LHCN-M2 (cell line): ENCODE measurements around the gene ZNF518A. TPM values are rescaled to one million over a fixed set of nuclear protein-coding genes. Genes with fewer than 3 reads are reported as not detected.

Experiments
- DNase-seq: peaks from one replicate; pipeline ENCODE4 v3.0.0-alpha.2; 2012; ENCODE audit warnings: low read depth
- polyA plus RNA-seq: library from polyadenylated mRNA; unstranded; fragments of >200 nt; gene quantifications from one replicate; pipeline ENCODE4 v1.2.1, GENCODE V29; 2012; ENCODE audit warnings: missing spikeins
- total RNA-seq: library from RNA; depleted of rRNA; stranded (reverse); fragments of >200 nt; gene quantifications from 2 replicates; pipeline ENCODE4 v1.2.3, GENCODE V29; 2014; rRNA removed

The ZNF518A gene
- 9.6 and 10.0 TPM in 2 replicates for total RNA-seq
- polyA plus RNA-seq, result 1.3 TPM

- DNase-seq, result peak; percentile 95
These were observed at the start of gene ZNF518A for GRCh38 chr10:96129387-96130325. Gene ZNF518A, plus strand, starts transcription at chr10:96130297. Its CDS starts 26,026 bp downstream, at chr10:96156323.

DNA sequence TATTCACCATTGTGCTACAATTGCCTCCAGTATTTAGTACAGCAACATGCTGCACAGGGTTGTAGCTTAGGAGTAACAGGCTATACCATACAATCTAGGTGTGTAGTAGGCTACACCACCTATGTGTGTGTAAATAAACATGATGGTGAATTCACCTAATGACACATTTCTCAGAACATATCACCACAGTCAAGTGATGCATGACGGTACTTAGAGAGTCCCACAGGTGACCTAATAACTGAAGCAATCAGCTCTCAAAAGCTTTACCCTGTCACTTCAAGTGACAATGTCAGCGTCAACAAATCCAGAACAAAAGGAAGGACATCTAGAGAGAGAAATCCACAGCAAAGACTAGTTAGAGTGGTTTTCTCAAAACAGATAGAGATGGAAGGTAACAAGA lies 47.9 kb upstream of the ZNF518A start:
- no peak for DNase-seq

- no peak for DNase-seq
These were observed 47.3 kb upstream of the ZNF518A start for GRCh38 chr10:96082748-96083147.

GRCh38 chr10:96089116-96089515 lies 41.0 kb upstream of the ZNF518A start:
- no peak for DNase-seq

DNA sequence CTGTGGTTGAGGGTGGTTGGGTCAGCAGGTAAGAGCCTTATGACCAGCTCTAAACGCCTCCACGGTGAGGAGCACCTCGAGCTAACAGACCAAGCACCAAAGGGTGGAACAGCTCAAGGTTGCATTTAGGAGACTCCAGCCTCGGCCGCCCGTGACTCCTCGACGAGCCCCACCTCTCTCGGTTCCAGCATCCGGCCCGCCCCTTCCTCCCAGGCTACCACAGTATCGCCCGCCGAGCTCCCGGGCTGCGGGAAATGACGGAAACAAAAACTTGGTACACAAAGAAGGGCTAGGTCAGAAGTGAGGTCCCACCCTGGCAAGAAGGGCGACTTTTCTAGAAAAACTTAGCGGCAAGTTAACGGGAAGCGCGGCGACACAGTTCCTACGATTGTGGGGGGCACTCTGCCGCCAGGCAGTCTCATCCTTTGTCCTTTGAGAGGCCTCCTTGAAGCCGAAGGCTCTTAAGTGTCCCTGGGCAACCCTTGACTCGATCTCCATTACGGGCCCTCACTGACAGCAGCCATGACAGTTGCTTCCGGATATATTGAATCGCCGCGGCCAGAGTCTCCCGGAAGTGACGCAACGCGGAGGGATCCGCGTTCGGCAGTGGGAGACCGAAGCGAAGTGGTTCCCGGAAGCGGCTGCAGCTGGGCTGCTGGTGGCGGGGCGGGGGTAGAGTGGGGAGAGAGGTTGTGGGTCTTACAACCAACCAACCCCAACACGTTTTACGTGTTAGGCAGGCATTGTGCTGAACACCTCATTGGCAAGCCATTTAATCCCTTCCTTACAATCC lies 40.2 kb upstream of the ZNF518A start:
- DNase-seq, result peak; percentile 86

DNA sequence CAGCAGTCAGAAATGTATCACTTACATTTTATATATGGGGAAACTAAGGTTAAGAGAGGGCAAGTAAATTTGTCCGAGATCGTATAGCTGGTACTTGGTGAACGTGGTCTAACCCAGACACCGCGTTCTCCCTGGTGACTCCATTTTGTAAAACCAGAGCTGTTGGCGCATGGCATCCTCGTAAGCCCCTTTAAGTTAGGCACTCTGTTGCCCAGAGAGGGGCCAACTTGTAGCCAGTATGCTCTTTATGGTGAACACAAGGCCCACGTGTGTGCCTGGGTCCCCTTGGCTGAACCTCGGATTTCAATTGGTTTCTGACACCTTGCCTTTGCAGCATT lies 39.7 kb upstream of the ZNF518A start:
- no peak for DNase-seq

DNA sequence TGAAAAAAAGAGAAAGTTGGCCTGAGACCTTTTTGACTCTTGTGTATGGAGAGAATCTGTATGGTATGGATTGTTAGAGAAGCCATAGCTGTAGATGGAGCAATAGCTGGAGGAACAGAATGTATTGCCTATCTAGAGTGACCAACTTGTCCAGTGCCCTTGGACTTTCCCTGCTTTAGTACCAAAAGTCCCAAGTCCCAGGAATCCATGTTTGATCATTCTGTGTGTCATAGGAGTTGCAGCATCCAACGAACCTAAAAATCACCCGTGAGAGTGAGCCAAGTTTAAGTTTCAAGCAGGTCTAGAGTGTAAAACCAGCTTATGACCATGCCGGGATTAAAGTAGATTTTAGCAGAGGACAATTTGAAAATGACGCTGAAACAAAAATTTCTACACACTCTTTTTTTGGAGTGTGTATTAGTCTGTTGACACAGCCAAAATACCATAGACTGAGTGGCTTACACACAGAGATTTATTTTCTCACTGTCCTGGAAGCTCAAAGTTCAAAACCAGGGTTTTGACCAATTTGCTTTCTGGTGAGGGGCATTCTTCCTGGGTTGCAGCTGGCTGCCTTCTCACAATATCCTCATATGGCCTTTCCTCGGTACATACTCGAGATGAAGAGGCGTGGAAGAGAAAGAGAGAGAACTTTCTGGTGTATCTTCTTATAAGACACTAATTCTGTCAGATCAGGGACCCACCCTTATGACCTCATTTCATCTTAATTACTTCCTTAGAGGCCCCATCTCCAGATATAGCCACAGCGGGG lies 36.9 kb upstream of the ZNF518A start:
- no peak for DNase-seq

- DNase-seq, result no peak
These were observed 36.1 kb upstream of the ZNF518A start for GRCh38 chr10:96093948-96094347.

- no peak for DNase-seq
These were observed 33.1 kb upstream of the ZNF518A start for GRCh38 chr10:96096958-96097357.

DNA sequence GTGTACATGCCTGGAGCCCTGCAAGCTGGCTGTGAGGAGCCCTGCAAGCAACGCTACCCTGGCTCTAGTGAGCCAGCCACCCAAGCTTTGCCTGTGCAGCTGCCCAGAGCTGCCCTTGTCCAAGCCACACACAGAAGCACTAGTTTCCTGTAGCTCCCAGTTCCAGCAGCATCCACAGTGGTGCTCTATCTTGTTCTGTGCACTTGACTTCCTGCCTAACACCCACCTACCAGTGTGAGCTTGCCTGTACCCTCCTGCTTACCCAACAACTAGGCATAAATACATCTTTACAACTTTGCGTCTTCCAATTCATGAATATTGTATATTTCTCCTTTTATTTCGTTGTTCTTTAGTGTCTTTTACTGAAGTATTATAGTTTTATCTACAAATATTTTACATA lies 32.2 kb upstream of the ZNF518A start:
- DNase-seq, result no peak

DNA sequence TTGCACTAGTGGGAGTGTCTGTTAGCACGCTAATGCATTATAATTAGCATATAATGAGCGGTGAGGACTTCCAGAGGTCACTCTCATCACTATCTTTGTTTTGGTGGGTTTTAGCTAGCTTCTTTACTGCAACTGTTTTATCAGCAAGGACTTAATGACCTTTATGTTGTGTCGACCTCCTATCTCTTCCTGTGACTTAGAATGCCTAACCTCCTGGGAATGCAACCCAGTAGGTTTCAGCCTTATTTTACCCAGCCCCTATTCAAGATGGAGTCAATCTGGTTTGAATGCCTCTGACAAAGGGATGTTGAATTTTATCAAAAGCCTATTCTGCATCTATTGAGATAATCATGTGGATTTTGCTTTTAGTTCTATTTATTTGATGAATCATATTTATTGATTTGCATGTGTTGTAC lies 22.5 kb upstream of the ZNF518A start:
- DNase-seq, result no peak

DNA sequence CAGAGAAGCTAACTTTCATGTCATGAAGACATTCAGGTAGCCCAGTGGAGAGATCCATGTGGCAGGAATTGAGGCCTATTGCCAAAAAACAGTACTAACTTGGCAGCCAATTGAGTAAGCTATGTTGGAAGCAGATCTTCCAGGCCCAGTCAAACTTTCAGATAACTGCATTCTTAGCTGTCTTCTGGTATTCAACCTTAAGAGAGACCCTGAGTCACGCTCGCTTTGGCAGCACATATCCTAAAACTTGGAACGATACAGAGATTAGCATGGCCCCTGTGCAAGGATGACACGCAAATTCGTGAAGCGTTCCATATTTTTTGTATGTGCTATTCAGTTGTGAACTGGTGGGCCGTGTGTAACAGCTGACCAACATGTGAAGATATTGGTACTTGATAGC lies 17.6 kb upstream of the ZNF518A start:
- DNase-seq, result no peak

- DNase-seq, result no peak
These were observed 11.3 kb upstream of the ZNF518A start for GRCh38 chr10:96118604-96119450.

GRCh38 chr10:96122824-96123223 lies 7.3 kb upstream of the ZNF518A start:
- no peak for DNase-seq

DNA sequence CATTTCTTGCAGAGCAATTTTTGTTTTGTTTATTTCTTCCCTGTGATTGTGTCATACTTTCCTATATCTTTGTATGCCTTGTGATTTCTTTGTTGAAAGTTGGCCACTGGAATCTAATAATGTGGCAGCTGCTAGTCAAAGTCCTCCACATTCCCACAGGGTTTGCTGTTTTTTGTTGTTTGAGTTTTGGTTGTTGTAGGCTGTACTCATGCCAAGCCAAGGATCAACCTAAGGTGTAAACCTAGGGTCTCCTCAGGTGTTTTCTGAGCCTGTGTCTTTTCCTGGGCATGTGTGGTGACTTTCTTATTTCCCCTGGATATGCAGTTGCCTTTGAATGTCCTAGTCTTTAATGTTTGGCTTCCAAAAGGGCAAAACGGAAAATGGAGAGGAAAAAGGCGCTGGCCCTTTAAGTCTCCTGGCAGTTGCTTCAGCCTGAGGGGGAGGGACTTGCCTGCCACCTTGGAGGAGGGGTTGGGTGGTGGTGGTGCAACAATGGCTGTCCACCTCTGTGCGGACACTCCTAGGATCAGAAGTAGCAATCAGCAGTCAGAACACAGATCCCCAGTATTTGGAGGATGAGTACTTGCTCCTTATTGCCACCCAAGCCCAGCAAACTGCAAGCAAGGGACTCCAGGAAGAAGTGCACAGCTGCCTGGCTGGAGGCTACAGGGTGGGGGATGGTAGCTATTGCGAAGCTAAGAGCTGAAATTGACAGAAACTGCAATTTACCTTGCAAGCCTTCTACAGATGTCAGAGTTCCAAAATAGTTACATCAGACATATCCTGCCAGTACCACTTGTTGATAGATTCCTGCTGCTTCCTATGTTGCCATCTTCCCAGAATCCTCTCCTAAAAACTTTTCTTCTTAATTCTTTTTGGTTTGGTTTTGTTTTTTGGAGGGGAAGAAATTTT lies 5.6 kb upstream of the ZNF518A start:
- peak; percentile 19 for DNase-seq

GRCh38 chr10:96125142-96125515 lies 5.0 kb upstream of the ZNF518A start:
- no peak for DNase-seq

DNA sequence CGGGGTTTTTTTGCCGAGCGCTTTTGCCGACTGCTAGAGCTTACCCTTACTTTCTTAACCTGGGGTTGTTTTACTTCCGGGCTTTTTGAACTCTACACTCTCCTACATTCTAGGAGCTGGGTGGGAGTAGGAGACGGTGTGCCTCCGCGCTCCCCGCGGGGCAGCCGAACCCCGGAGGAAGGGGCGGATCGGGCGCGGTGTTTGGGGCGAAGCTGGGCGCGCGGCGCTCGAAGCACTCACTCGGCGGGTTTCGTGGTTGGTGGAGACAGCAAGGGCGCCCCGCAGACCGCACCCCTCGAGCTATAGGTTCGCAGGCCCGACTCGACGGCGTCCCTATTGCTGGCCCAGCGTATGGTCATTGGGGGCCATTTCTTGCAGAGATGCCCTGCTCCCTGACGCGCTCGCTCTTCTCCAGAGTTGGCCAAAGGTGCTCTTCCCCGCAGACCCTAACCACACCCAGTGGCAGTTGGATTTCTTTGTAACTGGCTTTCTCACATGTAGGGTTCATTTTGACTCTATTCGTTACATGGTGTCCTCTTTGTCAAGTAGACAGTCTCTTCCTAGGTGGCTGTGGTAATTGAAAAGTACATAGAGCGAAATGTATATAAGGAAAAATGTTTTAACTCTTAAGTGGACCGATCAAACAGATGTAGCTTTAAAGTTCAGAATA lies 364 bp downstream of the ZNF518A start:
- DNase-seq, result peak; percentile 83

DNA sequence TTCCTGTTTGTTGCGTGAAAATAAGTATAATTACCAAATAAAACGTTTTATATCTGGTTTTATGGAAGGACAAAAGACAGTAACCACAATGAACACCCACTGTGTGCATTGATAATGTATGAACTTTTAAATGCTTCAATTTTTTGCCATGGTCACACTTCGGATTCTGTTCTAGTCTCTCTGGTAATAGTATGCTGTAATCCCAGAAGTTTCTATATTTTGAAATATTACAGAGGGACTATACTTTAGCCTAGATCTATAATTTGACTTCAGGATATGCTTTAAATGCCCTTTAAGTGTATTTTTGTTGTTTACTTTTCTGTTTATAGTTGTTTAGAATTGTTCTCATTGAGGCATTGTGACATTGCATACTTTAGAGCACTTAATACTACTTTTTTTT lies 1.5 kb downstream of the ZNF518A start:
- DNase-seq, result no peak

DNA sequence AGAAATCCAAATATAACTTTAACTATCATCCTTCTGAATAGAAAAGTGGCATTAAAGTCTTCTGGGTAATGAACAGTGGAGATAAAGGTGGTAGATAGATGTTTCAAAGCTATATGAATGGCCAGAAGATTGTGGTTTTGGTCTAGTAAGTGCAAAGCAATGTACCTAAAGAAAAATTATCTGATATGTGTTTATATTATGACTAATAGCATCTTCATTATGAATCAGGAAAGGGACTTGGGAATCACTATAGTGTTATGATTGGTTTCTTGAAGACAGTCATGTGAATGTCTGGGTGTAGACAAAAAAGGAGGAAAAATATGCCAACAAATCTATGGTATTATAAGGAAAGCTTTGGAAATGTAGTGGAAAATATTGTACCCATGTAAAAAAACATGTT lies 3.0 kb downstream of the ZNF518A start:
- peak; percentile 65 for DNase-seq
